ENCODE measurements around the gene RFX2.

GRCh38 chr19:6156033-6156432, 45.7 kb upstream of the RFX2 start:
- TF ChIP-seq CTCF (IDR thresholded peaks at IDR 0.05; ENCODE audit: insufficient read depth, low read depth, low read length) (no peak), EZH2 (IDR thresholded peaks at IDR 0.05; ENCODE audit: insufficient read depth, low read length) (no peak)
